PC-3 (cell line): ENCODE data around the gene DCAF5. TPM values are rescaled to one million over a fixed set of nuclear protein-coding genes. Genes with fewer than 3 reads are reported as not detected.

ENCODE experiments used
- ATAC-seq: fragments of 200-7000 bp; cut with Tn5 transposase; 2 replicates; pipeline ENCODE4 v1.9.1; 2020; ENCODE audit warnings: mild to moderate bottlenecking, moderate library complexity
- BruUV-seq: library from RNA; stranded (reverse); fragments of 400-500 nt; replicated peaks from 2 replicates; lab custom pipeline; 2021; lab: Mats Ljungman, UMichigan
- CTCF ChIA-PET: fragments of 300-600 bp; sonication (Branson Sonifier 250); formaldehyde crosslinking; loops from one replicate; lab custom pipeline; 2022; ENCODE audit warnings: antibody characterized with exemption; lab: Charles Lee
- POLR2A ChIA-PET: fragments of 300-600 bp; sonication (Branson Sonifier 250); formaldehyde crosslinking; loops from one replicate; lab custom pipeline; 2022; ENCODE audit warnings: antibody characterized with exemption; ENCODE audit not compliant: unreplicated experiment; lab: Charles Lee
- DNase-seq: peaks from one replicate; pipeline ENCODE4 v3.0.0-alpha.2; 2015
- H2AFZ ChIP-seq: fragments of 300-600 bp; sonication (generic); 2 replicates; pipeline ENCODE4 v1.6.0; 2016; ENCODE audit warnings: antibody characterized with exemption, low read length
- H3F3A ChIP-seq: fragments of 300-600 bp; sonication (generic); one replicate; pipeline ENCODE4 v1.6.0; 2017; ENCODE audit warnings: antibody characterized with exemption, low read length, control low read depth, mild to moderate bottlenecking; ENCODE audit not compliant: unreplicated experiment
- H3K27ac ChIP-seq: fragments of 300-600 bp; sonication (generic); 2 replicates; pipeline ENCODE4 v1.5.1; 2016; ENCODE audit warnings: mild to moderate bottlenecking, low read length
- H3K27me3 ChIP-seq: fragments of 300-600 bp; sonication (generic); 2 replicates; pipeline ENCODE4 v1.6.1; 2016; ENCODE audit warnings: low read length, mixed read lengths
- H3K36me3 ChIP-seq: fragments of 300-600 bp; sonication (generic); 2 replicates; pipeline ENCODE4 v1.6.1; 2016; ENCODE audit warnings: low read depth, mixed run types, low read length, mixed read lengths
- H3K4me1 ChIP-seq: fragments of 300-600 bp; sonication (generic); 2 replicates; pipeline ENCODE4 v1.5.1; 2016; ENCODE audit warnings: low read length; ENCODE audit not compliant: insufficient read depth
- H3K4me2 ChIP-seq: fragments of 300-600 bp; sonication (generic); 2 replicates; pipeline ENCODE4 v1.6.0; 2016; ENCODE audit warnings: low read length
- H3K4me3 ChIP-seq: fragments of 300-600 bp; sonication (generic); 2 replicates; pipeline ENCODE4 v1.5.1; 2016; ENCODE audit warnings: mild to moderate bottlenecking, low read length, mixed read lengths
- H3K79me2 ChIP-seq: fragments of 300-600 bp; sonication (generic); 2 replicates; pipeline ENCODE4 v1.6.1; 2017; ENCODE audit warnings: low read length, mixed read lengths
- H3K9ac ChIP-seq: fragments of 300-600 bp; sonication (generic); 2 replicates; pipeline ENCODE4 v1.6.0; 2016; ENCODE audit warnings: mild to moderate bottlenecking, low read length
- H3K9me2 ChIP-seq: fragments of 300-600 bp; sonication (generic); replicated peaks from 2 replicates; pipeline ENCODE4 v1.6.1; 2016; ENCODE audit warnings: mixed run types, low read length, mixed read lengths
- H3K9me3 ChIP-seq: fragments of 300-600 bp; sonication (generic); 2 replicates; pipeline ENCODE4 v1.6.1; 2016; ENCODE audit warnings: low read length, mixed read lengths
- H4K20me1 ChIP-seq: fragments of 300-600 bp; sonication (generic); 2 replicates; pipeline ENCODE4 v1.6.1; 2016; ENCODE audit warnings: low read length, mixed read lengths
- EZH2 ChIP-seq: fragments of 300-600 bp; sonication (generic); IDR thresholded peaks from one replicate; pipeline ENCODE4 v1.6.1; 2017; ENCODE audit warnings: antibody characterized with exemption, mild to moderate bottlenecking, low read length; ENCODE audit not compliant: unreplicated experiment
- EZH2phosphoT487 ChIP-seq: fragments of 300-600 bp; sonication (generic); IDR thresholded peaks from 2 replicates; pipeline ENCODE4 v1.6.1; 2018; ENCODE audit warnings: mild to moderate bottlenecking, antibody characterized with exemption, low read length, borderline replicate concordance
- intact Hi-C: fragments of 100-400 bp; cut with micrococcal nuclease; formaldehyde crosslinking; loops from 2 replicates; pipeline ENCODE4 v1.9.0; 2023
- total RNA-seq: library from RNA; depleted of rRNA; stranded (reverse); fragments of >200 nt; gene quantifications from 2 replicates; pipeline ENCODE4 v1.2.3, GENCODE V29; 2014
- TF ChIP-seq, protein P1 (sequence below): fragments of 300-600 bp; sonication (generic); conservative IDR thresholded peaks from 2 replicates; pipeline ENCODE4 v1.5.1; 2017; ENCODE audit warnings: antibody characterized with exemption, low read depth, mild to moderate bottlenecking, low read length

The DCAF5 gene
- total RNA-seq, 1 experiment from 2014 or later, result 17.5 TPM

DNA sequence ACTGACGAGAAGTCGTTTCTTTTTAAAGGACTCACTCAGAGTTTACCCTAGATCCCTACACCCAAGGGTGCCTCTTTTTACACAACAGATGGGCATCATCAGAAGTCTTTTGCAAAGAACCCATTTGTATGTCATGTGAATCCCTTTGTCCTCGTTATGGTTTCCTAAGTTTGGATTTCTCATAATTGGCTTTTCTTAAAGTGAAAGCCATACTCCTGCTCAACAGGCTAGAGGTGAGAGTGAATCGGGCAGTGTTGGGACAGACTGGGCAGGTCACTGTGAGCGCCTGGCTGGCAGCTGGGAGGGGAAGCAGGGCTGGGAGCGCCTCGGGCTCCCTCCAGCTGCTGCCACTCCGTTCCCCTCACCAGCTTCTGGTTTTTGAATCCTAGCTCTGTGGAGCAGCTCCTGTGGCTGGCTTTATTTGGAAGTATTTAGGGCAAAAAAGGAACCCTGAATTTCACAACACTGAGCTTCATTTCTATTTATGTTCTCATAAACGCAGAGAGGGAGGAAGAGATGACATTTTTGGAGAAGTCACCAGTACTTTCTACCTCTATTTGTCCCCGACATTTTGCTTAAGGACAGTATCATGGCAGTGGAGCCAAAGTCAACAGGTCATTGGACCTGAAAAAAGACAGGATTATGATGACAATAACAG lies 110.0 kb downstream of the DCAF5 start:
- Histone ChIP-seq H3K9me2 (no peaks in the 10 kb centered on the region), H3K9me3 (no peaks in the 10 kb centered on the region), H3K4me3 (no peak overlapping the region), H2AFZ (no peak overlapping the region), H3K27ac (no peak overlapping the region), H4K20me1 (no peaks in the 10 kb centered on the region), H3K36me3 (no peaks in the 10 kb centered on the region), H3F3A (no peaks in the 10 kb centered on the region), H3K4me2 (no peak overlapping the region), H3K79me2 (no peaks in the 10 kb centered on the region), H3K4me1 (peaks cover 13% of the 10 kb centered on the region), H3K9ac (no peak overlapping the region), H3K27me3 (no peaks in the 10 kb centered on the region)
- intact Hi-C loops, result no loop called here
- BruUV-seq, result no TSS peak
- ChIA-PET POLR2A (interaction anchor here (0.6 kb wide), 2 partner anchors 12 to 175 kb away, joined by 4 to 8 read pairs; no protein-coding TSS in a partner anchor), CTCF (interaction anchor here (0.6 to 0.7 kb wide), 2 partner anchors 117 to 205 kb away, joined by 3 read pairs; no protein-coding TSS in a partner anchor)
- peak; percentile 29 for ATAC-seq
- DNase-seq, result no peak
- TF ChIP-seq EZH2, result no peak
- TF ChIP-seq, protein P1, sequence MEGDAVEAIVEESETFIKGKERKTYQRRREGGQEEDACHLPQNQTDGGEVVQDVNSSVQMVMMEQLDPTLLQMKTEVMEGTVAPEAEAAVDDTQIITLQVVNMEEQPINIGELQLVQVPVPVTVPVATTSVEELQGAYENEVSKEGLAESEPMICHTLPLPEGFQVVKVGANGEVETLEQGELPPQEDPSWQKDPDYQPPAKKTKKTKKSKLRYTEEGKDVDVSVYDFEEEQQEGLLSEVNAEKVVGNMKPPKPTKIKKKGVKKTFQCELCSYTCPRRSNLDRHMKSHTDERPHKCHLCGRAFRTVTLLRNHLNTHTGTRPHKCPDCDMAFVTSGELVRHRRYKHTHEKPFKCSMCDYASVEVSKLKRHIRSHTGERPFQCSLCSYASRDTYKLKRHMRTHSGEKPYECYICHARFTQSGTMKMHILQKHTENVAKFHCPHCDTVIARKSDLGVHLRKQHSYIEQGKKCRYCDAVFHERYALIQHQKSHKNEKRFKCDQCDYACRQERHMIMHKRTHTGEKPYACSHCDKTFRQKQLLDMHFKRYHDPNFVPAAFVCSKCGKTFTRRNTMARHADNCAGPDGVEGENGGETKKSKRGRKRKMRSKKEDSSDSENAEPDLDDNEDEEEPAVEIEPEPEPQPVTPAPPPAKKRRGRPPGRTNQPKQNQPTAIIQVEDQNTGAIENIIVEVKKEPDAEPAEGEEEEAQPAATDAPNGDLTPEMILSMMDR, result no peak
- no peak for TF ChIP-seq EZH2phosphoT487

GRCh38 chr14:69042299-69042698 lies 110.6 kb downstream of the DCAF5 start:
- Histone ChIP-seq H3K4me3 (no peak overlapping the region), H3K27me3 (no peaks in the 10 kb centered on the region), H3K36me3 (no peaks in the 10 kb centered on the region), H3K27ac (no peak overlapping the region), H3K9me2 (no peaks in the 10 kb centered on the region), H3F3A (no peaks in the 10 kb centered on the region), H4K20me1 (no peaks in the 10 kb centered on the region), H3K9ac (no peak overlapping the region), H3K4me2 (no peak overlapping the region), H3K9me3 (no peaks in the 10 kb centered on the region), H2AFZ (no peak overlapping the region), H3K79me2 (no peaks in the 10 kb centered on the region), H3K4me1 (peaks cover 13% of the 10 kb centered on the region)
- CTCF ChIA-PET, result interaction anchor here (0.6 kb wide), 1 partner anchor 116 kb away, joined by 3 read pairs; no protein-coding TSS in a partner anchor
- TF ChIP-seq, protein P1, result no peak
- no peak for TF ChIP-seq EZH2
- TF ChIP-seq EZH2phosphoT487, result no peak
- no peak for DNase-seq
- POLR2A ChIA-PET, result no interaction called here
- intact Hi-C loops, result no loop called here
- ATAC-seq, result no peak
- BruUV-seq, result no TSS peak

- H3K27me3 ChIP-seq, result no peaks in the 10 kb centered on the region
- no peaks in the 10 kb centered on the region for H3K9me3 ChIP-seq
- POLR2A ChIA-PET, result no interaction called here
- no peaks in the 10 kb centered on the region for H4K20me1 ChIP-seq
- BruUV-seq, result no TSS peak
- no peak overlapping the region for H3K9ac ChIP-seq
- no peak overlapping the region for H3K4me2 ChIP-seq
- H3K4me3 ChIP-seq, result no peak overlapping the region
- H2AFZ ChIP-seq, result no peak overlapping the region
- intact Hi-C loops, result no loop called here
- H3K27ac ChIP-seq, result no peak overlapping the region
- H3K79me2 ChIP-seq, result no peaks in the 10 kb centered on the region
- H3K36me3 ChIP-seq, result no peaks in the 10 kb centered on the region
- TF ChIP-seq EZH2, result no peak
- TF ChIP-seq, protein P1, result no peak
- H3K4me1 ChIP-seq, result peaks cover 13% of the 10 kb centered on the region
- ATAC-seq (no peak), DNase-seq (no peak)
- H3K9me2 ChIP-seq, result no peaks in the 10 kb centered on the region
- H3F3A ChIP-seq, result no peaks in the 10 kb centered on the region
- CTCF ChIA-PET, result no interaction called here
These were observed 111.1 kb downstream of the DCAF5 start for GRCh38 chr14:69041783-69042182.
